Uterus (tissue), 2 donors: ENCODE measurements around the gene RFESD.

Source experiments
- CTCF ChIP-seq, 4 experiments: fragments of 200-600 bp in 2 of 4; fragments of 450-650 bp in 2 of 4; sonication (generic) in 2 of 4; IDR thresholded peaks; one replicate each; pipeline ENCODE4 v1.5.1; 2016 to 2019; ENCODE audit warnings: antibody characterized with exemption in 4 of 4, mild to moderate bottlenecking in 2 of 4, moderate library complexity in 1 of 4
- POLR2A ChIP-seq, 2 donors: fragments of 450-650 bp; IDR thresholded peaks; one replicate each; pipeline ENCODE4 v1.6.1; 2016; ENCODE audit warnings: antibody characterized with exemption in 2 of 2, mild to moderate bottlenecking in 1 of 2, moderate library complexity in 1 of 2

GRCh38 chr5:95631991-95632675, 14.4 kb upstream of the RFESD start:
- TF ChIP-seq POLR2A (IDR thresholded peaks at IDR 0.05) (no peak), CTCF (IDR thresholded peaks at IDR 0.05) (no peak)
